ENCODE results near the gene BCKDHA. TPM values are rescaled to one million over a fixed set of nuclear protein-coding genes. Genes with fewer than 3 reads are reported as not detected.

Gene BCKDHA
- total and polyA plus RNA-seq, 2 experiments from 2014 or later: 30.3 to 39.6 TPM

DNA sequence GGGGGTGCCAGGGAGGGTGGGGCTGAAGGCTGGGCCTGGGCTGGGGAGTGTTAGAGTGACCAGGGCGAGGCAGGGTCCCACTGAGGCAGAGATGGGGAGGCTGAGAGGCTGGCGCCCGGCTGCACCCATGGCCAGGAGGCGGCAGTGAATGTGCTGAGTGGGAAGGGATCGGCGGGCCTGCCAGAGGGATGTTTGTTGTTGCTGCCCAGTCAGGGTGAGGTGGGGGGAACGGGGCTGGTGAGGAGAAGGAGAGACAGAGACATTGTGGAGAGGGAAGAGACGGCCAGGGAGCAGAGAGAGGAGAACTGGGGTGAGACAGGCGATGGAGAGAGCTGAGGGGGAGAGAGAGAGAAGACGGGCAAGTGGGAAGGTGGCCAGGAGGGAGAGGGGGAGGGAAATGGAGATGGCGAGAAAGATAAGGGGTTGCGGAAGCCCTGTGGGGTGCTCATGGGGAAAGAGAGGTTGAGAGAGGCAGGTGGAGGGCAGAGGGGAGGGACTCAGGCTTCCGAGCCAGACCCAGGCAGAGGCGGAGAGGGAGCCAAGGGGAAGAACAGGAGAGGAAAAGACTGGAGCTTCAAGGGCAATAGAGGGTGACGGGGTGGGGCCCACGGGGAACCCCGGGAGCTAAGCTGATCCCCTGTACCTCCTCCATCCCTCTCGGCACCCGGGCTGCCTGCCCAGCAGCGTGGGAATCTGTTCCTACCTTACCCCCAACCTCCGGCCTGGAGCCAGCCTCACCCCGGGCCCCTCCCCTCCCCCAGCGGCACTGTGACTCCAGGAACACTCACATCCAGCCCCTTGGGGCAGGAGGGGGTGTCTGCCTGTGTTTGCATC, 30.2 kb downstream of the BCKDHA start:
- Histone ChIP-seq H3K27me3 (no peaks in the 10 kb centered on the region), H3K9me3 (ENCODE audit: low read depth) (no peaks in the 10 kb centered on the region), H3K9me2 (replicated peaks; ENCODE audit: insufficient read depth) (no peaks in the 10 kb centered on the region), H3K4me3 (peak overlapping the region; percentile 32), H3K36me3 (replicated peaks; ENCODE audit: insufficient read depth, low read depth) (no peaks in the 10 kb centered on the region), H4K20me1 (ENCODE audit: insufficient read depth, poor library complexity, severe bottlenecking) (no peaks in the 10 kb centered on the region), H3K79me2 (peaks cover 41% of the 10 kb centered on the region), H3K4me2 (peak overlapping the region; percentile 96), H3K27ac (peak overlapping the region; percentile 97), H3K4me1 (ENCODE audit: insufficient read depth) (peaks cover 25% of the 10 kb centered on the region), H2AFZ (peak overlapping the region; percentile 64)
- WGBS (ENCODE audit: low lambda C conversion rate, missing lambda C conversion rate): 12% methylated on average over 15 of the region's 23 CpGs
- peak; percentile 68 for DNase-seq (ENCODE audit: low spot score)
- TF ChIP-seq EZH2 (IDR thresholded peaks at IDR 0.05; ENCODE audit: borderline replicate concordance) (no peak), CTCF (IDR thresholded peaks at IDR 0.05; ENCODE audit: poor library complexity) (peak; percentile 11)

GRCh38 chr19:41428481-41428859, 30.9 kb downstream of the BCKDHA start:
- Histone ChIP-seq H3K27ac (peak overlapping the region; percentile 97), H3K9me3 (ENCODE audit: low read depth) (no peaks in the 10 kb centered on the region), H3K9me2 (replicated peaks; ENCODE audit: insufficient read depth) (no peaks in the 10 kb centered on the region), H4K20me1 (ENCODE audit: insufficient read depth, poor library complexity, severe bottlenecking) (no peaks in the 10 kb centered on the region), H3K36me3 (replicated peaks; ENCODE audit: insufficient read depth, low read depth) (no peaks in the 10 kb centered on the region), H3K4me1 (ENCODE audit: insufficient read depth) (peaks cover 25% of the 10 kb centered on the region), H3K27me3 (no peaks in the 10 kb centered on the region), H3K79me2 (peaks cover 41% of the 10 kb centered on the region), H3K4me3 (peak overlapping the region; percentile 32), H3K4me2 (peak overlapping the region; percentile 96), H2AFZ (no peak overlapping the region)
- no peak for TF ChIP-seq CTCF (IDR thresholded peaks at IDR 0.05; ENCODE audit: poor library complexity)
- no peak for TF ChIP-seq EZH2 (IDR thresholded peaks at IDR 0.05; ENCODE audit: borderline replicate concordance)
- WGBS (ENCODE audit: low lambda C conversion rate, missing lambda C conversion rate): 89% methylated on average over 1 of the region's 1 CpG
- no peak for DNase-seq (ENCODE audit: low spot score)

DNA sequence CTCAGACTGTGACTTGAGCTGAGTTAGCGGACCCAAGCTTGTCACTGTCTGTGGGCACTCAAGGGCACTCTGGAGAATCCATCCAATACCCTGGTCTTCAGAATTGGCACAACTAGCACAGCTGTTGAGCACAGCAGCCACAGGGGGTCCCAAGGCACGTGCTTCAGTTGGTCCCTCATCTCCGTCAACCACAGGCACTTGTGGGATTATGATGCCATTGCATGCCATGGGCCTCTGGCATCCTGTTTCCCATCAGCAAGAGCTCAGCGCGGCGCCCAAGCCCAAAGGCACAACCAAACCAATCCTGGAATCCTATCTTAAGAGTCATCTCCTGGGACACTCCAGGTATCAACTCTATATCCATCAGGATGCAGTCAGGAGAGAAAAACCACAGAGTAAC, 33.3 kb downstream of the BCKDHA start:
- no peaks in the 10 kb centered on the region for H4K20me1 ChIP-seq (ENCODE audit: insufficient read depth, poor library complexity, severe bottlenecking)
- H3K9me3 ChIP-seq (ENCODE audit: low read depth): no peaks in the 10 kb centered on the region
- H3K4me1 ChIP-seq (ENCODE audit: insufficient read depth): peaks cover 25% of the 10 kb centered on the region
- peaks cover 23% of the 10 kb centered on the region for H3K79me2 ChIP-seq
- DNase-seq (ENCODE audit: low spot score): no peak
- H3K4me3 ChIP-seq: no peak overlapping the region
- WGBS (ENCODE audit: low lambda C conversion rate, missing lambda C conversion rate): 78% methylated on average over 6 of the region's 6 CpGs
- H3K36me3 ChIP-seq (replicated peaks; ENCODE audit: insufficient read depth, low read depth): no peaks in the 10 kb centered on the region
- H3K9me2 ChIP-seq (replicated peaks; ENCODE audit: insufficient read depth): no peaks in the 10 kb centered on the region
- TF ChIP-seq EZH2phosphoT487 (IDR thresholded peaks at IDR 0.05; ENCODE audit: low read depth, severe bottlenecking, unreplicated experiment): no peak
- TF ChIP-seq CTCF (IDR thresholded peaks at IDR 0.05; ENCODE audit: poor library complexity): no peak
- TF ChIP-seq EZH2 (IDR thresholded peaks at IDR 0.05; ENCODE audit: borderline replicate concordance): no peak
- H3K27me3 ChIP-seq: no peaks in the 10 kb centered on the region
- peak overlapping the region; percentile 34 for H3K27ac ChIP-seq
- H3K4me2 ChIP-seq: no peak overlapping the region
- H2AFZ ChIP-seq: no peak overlapping the region

All from hepatocyte (in vitro differentiated cells).